Thyroid gland (tissue), 4 donors: Measurements from ENCODE around the gene DHRS4L2. TPM values are rescaled to one million over a fixed set of nuclear protein-coding genes. Genes with fewer than 3 reads are reported as not detected.
"Not testable (repeated sequence)": the region's sequence is repeated elsewhere in the genome, so short reads cannot be mapped to it uniquely, and the experiment has no call there.

Experiments used
- DNase-seq, 2 donors: peaks; one replicate each; pipeline ENCODE4 v3.0.0-alpha.2; 2019
- H3K27ac ChIP-seq, 3 donors: fragments of 200-600 bp; sonication (generic); 1 replicate in 2 of 3; 2 replicates in 1 of 3; pipeline ENCODE4 v1.5.1; 2016 to 2019; ENCODE audit warnings: mild to moderate bottlenecking in 1 of 3, moderate library complexity in 1 of 3
- H3K27me3 ChIP-seq: fragments of 200-600 bp; sonication (generic); one replicate; pipeline ENCODE4 v1.5.1; 2019
- H3K36me3 ChIP-seq, 2 donors: fragments of 200-600 bp; sonication (generic); one replicate each; pipeline ENCODE4 v1.5.1; 2016 to 2019
- H3K4me1 ChIP-seq, 2 donors: fragments of 200-600 bp; sonication (generic); one replicate each; pipeline ENCODE4 v1.5.1; 2017 to 2019
- H3K4me3 ChIP-seq, 3 donors: fragments of 200-600 bp; sonication (generic); replicated peaks in 1 of 3; 1 replicate in 2 of 3; 2 replicates in 1 of 3; pipeline ENCODE4 v1.5.1; 2016; ENCODE audit warnings: mild to moderate bottlenecking in 1 of 3
- H3K9me3 ChIP-seq: fragments of 200-600 bp; sonication (generic); one replicate; pipeline ENCODE4 v1.5.1; 2017
- POLR2A ChIP-seq, 2 donors: fragments of 450-650 bp; IDR thresholded peaks; one replicate each; pipeline ENCODE4 v1.6.1; 2017; ENCODE audit warnings: antibody characterized with exemption in 2 of 2, mild to moderate bottlenecking in 2 of 2, moderate library complexity in 1 of 2
- WGBS, 2 donors: methylation state at CpG; one replicate each; pipeline ENCODE4 v1.1.5; 2017; 5-methylcytosine and 5-hydroxymethylcytosine counted together
- intact Hi-C: fragments of 100-400 bp; cut with DNase I; formaldehyde crosslinking; loops from one replicate; pipeline ENCODE4 v1.15.1; 2023
- total RNA-seq, 4 donors: library from RNA; depleted of rRNA; stranded (reverse); fragments of >200 nt; gene quantifications; one replicate each; pipeline ENCODE4 v1.2.3, GENCODE V29; 2016
- TF ChIP-seq, protein P1 (sequence below), 6 experiments: fragments of 200-600 bp in 3 of 6; fragments of 450-650 bp in 3 of 6; sonication (generic) in 3 of 6; IDR thresholded peaks; one replicate each; pipeline ENCODE4 v1.5.1; 2016 to 2019; ENCODE audit warnings: antibody characterized with exemption in 6 of 6, mild to moderate bottlenecking in 2 of 6, inconsistent platforms in 1 of 6, moderate library complexity in 1 of 6

Gene DHRS4L2
- total RNA-seq, 4 donors from 2014 or later, result 4.7 to 27.1 (median 12.6) TPM

DNA sequence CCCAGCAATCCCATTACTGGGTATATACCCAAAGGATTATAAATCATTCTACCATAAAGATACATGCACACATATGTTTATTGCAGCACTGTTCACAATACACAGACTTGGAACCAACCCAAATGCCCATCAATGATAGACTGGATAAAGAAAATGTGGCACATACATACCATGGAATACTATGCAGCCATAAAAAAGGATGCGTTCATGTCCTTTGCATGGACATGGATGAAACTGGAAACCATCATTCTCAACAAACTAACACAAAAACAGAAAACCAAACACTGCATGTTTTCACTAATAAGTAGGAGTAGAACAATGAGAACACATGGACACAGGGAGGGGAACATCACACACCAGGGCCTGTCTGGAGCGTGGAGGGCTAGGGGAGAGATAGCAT is 42.6 kb downstream of the DHRS4L2 start:
- H3K27me3 ChIP-seq, H3K27ac ChIP-seq, H3K9me3 ChIP-seq, intact Hi-C loops, H3K4me1 ChIP-seq, H3K36me3 ChIP-seq, DNase-seq, H3K4me3 ChIP-seq: not testable (repeated sequence)
- 96 to 97% methylated on average over 2 of the region's 2 CpGs for WGBS, 2 donors

GRCh38 chr14:24032727-24033418 is 44.1 kb downstream of the DHRS4L2 start:
- TF ChIP-seq, protein P1, sequence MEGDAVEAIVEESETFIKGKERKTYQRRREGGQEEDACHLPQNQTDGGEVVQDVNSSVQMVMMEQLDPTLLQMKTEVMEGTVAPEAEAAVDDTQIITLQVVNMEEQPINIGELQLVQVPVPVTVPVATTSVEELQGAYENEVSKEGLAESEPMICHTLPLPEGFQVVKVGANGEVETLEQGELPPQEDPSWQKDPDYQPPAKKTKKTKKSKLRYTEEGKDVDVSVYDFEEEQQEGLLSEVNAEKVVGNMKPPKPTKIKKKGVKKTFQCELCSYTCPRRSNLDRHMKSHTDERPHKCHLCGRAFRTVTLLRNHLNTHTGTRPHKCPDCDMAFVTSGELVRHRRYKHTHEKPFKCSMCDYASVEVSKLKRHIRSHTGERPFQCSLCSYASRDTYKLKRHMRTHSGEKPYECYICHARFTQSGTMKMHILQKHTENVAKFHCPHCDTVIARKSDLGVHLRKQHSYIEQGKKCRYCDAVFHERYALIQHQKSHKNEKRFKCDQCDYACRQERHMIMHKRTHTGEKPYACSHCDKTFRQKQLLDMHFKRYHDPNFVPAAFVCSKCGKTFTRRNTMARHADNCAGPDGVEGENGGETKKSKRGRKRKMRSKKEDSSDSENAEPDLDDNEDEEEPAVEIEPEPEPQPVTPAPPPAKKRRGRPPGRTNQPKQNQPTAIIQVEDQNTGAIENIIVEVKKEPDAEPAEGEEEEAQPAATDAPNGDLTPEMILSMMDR (IDR thresholded peaks at IDR 0.05), result no peak
- no peak for TF ChIP-seq POLR2A (IDR thresholded peaks at IDR 0.05)
- 84 to 87% methylated on average over 2 of the region's 2 CpGs for WGBS, 2 donors
- no peak overlapping the region for H3K4me3 ChIP-seq
- no peak for DNase-seq
- no peaks in the 10 kb centered on the region for H3K36me3 ChIP-seq
- intact Hi-C loops, result no loop called here
- no peak overlapping the region for H3K27ac ChIP-seq
- no peaks in the 10 kb centered on the region for H3K9me3 ChIP-seq
- peaks cover 3% of the 10 kb centered on the region in 2 donors for H3K4me1 ChIP-seq
- no peaks in the 10 kb centered on the region for H3K27me3 ChIP-seq

DNA sequence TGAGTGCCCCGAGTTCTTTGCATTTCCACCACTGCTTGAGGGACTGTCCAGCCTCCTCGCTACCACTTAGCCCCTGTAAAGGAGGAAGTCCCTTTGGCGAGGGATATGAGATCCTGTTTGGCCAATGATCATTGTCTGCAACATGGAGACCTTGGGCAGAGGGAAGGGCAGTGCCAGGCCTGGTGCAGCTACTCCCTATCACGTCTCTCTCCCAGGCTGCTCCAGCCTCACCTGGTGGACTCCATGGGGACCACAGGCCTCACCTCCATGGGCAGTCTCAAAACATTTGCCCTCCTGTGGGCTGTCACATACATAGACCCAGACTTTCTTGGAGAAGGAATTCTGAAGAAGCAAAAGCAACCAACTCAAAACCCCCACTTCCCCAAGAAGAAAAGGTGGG is 47.0 kb downstream of the DHRS4L2 start:
- DNase-seq, intact Hi-C loops, H3K27me3 ChIP-seq, H3K36me3 ChIP-seq, H3K4me1 ChIP-seq, H3K9me3 ChIP-seq: not testable (repeated sequence)
- Histone ChIP-seq H3K4me3 (peak overlapping the region in 1 of 3 donors; percentile 42), H3K27ac (peak overlapping the region; percentile 62 to 90 (median 88))
- WGBS, 2 donors, result 47 to 55% methylated on average over 2 to 4 of the region's 4 CpGs

GRCh38 chr14:24036169-24036962 is 47.6 kb downstream of the DHRS4L2 start:
- H3K4me3 ChIP-seq, result peak overlapping the region; percentile 10 to 42 (median 20)
- WGBS, 2 donors, result 0% methylated on average over 14 to 42 of the region's 50 CpGs
- H3K9me3 ChIP-seq, result no peaks in the 10 kb centered on the region
- intact Hi-C loops, result no loop called here
- peaks cover 3% of the 10 kb centered on the region in 2 donors for H3K4me1 ChIP-seq
- H3K27ac ChIP-seq, result peak overlapping the region; percentile 62 to 90 (median 88)
- TF ChIP-seq POLR2A (IDR thresholded peaks at IDR 0.05), result peak in 1 of 2 donors; percentile 48
- TF ChIP-seq, protein P1 (IDR thresholded peaks at IDR 0.05), result peak in 5 of 6 experiments; percentile 59 to 83 (median 73)
- H3K36me3 ChIP-seq, result no peaks in the 10 kb centered on the region
- peak; percentile 86 to 89 for DNase-seq
- H3K27me3 ChIP-seq, result no peaks in the 10 kb centered on the region

- H3K36me3 ChIP-seq, H3K9me3 ChIP-seq, intact Hi-C loops, H3K4me1 ChIP-seq, H3K27me3 ChIP-seq, DNase-seq: not testable (repeated sequence)
- WGBS, 2 donors, result 42 to 51% methylated on average over 10 of the region's 10 CpGs
- TF ChIP-seq, protein P1 (IDR thresholded peaks at IDR 0.05), result peak in 1 of 6 experiments; percentile 31
- H3K27ac ChIP-seq, result peak overlapping the region in 2 of 3 donors; percentile 88 to 90
- peak overlapping the region in 2 of 3 donors; percentile 10 to 42 for H3K4me3 ChIP-seq
Measured at GRCh38 chr14:24036963-24037657, 48.4 kb downstream of the DHRS4L2 start.
